HuH-7.5 (cell line): ENCODE measurements around the gene EFEMP1.
"Not testable (repeated sequence)": the region's sequence is repeated elsewhere in the genome, so short reads cannot be mapped to it uniquely, and the experiment has no call there.

ENCODE experiments used
- DNase-seq: peaks from one replicate; pipeline ENCODE4 v3.0.0; 2011; ENCODE audit warnings: low spot score

The EFEMP1 gene

DNA sequence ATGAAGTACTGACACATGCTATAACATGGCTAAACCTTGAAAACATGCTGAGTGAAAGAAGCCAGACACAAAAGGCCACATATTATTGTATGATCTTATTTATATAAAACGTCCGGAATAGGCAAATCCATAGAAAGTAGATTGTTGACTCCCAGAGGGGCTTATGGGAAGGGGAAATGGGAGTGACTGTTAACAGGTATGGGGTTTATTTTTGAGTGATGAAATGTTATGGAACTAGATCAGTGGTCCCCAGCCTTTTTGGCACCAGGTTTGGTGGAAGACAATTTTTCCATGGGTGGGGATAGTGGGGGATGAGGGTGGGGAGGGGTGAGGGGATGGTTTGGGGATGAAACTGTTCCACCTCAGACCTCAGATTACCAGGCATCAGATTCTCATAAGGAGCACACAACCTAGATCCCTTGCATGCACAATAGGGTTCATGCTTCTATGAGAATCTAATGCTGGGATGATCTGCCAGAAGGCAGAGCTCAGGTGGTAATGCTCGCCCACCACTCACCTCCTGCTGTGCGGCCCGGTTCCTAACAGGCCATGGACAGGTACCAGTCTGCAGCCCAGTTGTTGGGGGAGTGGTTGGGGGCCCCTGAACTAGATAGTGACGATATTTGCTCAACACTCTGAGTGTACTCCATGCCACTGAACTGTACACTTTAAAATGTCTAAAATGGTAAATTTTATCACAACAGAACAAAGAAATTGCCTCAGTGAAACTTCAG, 59.1 kb downstream of the EFEMP1 start:
- no peak for DNase-seq

DNA sequence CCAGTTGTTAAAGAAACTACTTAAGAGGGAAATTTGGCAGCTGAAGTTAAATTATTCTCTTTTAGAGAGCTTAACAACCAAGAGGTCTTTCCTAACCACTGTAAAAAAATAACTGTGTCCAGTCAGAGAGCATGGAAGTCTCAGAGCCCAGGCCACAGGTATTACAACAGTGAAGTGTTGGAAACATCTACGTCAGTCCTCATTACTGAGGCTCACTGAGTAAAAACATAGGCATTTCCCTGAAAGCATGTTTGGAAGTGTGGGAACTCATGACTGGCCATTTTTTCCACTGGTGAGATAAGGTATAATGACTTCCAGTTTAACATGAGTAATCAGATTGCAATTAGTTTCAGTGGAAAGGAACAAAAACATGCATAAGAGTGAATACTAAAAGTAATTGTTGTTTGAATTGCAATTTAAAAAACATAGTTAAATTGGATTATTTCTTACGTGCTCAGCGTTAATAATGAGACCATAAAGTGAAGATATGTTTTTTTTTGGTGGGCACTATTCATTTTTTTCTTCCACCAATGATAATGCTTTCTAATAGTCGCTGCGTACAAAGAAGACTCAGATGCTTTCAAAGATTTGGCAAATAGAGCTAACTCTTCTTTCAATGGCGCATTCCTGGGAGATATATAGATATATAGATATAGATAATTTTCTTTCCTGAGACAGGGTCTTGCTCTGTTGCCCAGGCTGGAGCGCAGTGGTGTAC, 60.8 kb downstream of the EFEMP1 start:
- no peak for DNase-seq

DNA sequence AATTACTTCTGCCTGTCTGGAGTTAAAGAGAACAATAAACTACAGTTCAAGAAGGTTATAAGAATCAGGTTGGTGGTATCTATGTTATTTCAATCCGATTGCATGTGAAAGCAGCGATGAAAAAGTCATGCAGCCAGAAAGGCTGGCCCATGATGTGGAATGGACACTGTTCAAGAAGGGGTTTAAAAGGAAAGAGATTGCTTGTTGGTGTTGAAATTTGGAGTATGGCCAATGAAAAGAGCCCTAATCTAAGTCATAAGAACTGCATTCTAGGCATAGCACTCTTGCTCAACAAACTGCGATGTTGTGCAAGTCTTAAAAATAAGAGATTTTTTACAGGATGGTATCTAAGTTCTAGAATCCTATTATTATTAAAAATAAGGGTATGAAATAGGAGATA, 61.3 kb downstream of the EFEMP1 start:
- DNase-seq = no peak

DNA sequence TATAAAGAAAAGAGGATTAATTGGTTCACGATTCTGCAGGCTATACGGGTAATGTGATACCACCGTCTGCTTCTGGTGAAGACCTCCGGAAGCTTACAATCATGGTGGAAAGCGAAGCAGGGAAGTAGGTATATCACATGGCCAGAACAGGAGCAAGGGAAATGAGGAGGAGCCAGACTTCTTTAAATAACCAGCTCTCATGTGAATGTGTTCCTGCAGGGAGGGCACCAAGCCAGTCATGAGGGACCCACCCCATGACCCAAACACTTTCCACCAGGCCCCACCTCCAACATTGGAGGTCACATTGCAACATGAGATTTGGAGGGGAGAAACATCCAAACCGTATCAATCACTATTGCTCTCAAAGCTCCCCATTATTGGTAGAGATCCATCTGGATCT, 61.8 kb downstream of the EFEMP1 start:
- no peak for DNase-seq

DNA sequence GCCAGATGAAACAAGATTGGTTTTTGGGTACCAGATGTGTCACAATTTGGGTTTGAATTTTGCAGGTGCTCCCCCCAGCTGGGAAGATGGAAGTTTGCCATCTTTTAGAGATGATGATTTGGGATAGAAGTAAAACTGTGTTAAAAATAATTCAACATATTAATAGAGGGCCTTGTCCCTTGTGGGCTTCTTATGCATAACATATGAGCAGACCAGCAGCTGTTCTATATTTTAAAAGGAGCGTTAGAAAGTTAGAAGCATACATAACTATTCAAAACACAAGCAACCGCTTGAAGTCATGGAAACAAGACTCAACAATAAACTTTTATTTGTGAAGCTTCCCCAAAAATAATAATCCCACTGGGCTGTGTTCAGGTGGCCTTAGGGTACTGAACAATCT, 62.8 kb downstream of the EFEMP1 start:
- DNase-seq = no peak

DNA sequence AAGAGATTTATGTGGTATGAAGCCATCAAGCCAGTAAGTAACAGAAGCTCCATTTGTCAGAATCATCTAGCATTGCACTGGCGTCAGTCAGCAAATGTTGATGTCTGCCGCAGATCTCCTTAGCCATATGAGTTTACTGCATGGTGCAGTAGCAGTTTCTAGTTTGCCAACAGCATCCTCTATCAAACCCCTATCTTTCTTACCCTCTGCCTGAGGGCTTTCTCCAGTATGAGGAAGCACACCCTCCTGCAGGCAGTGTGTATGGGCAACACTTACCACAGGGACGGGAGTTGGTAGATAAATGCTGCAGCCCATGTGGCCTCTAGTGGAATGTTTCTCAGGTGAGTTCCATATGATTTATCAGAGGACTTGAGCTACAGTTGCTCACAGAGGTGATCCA, 63.7 kb downstream of the EFEMP1 start:
- DNase-seq = no peak

DNA sequence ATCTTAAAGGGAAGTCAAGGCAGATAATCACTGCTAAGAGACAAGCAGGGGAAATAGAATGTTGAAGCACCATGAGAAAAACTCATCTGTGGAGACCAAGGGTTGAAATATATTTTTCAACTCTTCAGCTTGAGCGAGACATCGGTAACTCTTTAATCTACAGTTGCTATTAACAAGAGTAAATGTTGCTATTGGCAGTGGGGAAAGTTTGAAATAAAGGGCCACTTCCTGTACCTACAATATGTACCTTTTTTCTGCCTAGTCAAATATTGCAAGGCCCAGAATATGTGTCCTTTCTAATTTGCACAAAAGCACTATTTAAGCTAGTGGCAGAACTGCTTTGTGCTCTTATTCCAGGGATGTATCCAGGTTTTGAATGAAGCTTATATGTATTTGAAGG, 65.8 kb downstream of the EFEMP1 start:
- no peak for DNase-seq

DNA sequence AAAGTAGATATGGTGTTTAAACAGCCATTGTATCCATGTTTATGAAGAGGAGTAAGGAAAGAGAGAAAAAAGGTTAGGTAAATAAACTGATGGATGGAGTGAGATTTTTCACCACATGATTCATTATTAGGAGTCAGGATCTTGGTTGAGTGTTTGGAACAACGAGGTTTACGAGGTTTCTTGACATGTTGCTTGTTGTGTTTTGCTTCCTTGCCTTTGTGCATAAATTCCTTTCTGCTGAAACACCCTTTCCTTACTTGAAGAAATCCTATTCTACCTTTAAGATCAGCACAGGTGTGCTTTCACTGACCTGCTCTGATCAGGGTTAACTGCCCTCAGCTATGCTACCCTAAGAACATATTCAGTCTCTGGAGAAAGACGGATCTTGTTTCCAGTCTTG, 66.6 kb downstream of the EFEMP1 start:
- no peak for DNase-seq

DNA sequence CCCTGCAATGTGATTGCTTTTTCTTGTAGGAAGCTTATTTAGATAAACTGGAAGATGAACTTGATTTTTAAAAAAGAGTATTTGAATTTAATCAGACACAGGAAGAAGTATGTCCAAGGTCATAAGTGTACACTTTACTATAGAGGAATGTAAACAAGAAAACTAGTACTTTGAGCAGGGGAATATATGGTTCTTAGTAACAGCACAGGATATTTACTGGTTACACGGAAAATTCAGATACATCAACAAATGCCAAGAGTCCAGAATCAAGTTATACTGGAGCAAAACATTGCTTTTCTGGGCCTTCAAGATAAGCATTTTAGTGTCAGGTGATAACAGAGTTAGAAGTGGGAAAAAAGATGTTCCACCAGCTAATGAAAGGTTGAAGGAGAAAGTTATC, 75.5 kb downstream of the EFEMP1 start:
- DNase-seq = no peak

DNA sequence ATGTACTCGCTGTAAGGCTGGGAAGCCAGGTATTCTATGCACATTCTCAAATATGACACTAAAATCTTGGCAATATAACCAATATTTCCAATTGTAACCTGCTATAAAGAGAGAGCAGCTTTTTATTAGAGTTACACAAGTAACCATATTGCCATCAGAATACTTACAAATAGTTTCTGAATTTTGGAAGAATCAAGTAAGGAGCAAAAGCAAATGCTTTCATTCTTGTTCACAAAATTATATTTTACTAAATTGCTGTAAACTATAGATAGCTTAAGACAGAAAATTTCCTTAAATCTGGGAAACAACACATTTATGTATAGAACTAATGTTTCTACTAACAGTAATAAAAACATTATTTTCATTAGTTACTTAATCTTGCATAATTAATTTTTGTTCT, 77.2 kb downstream of the EFEMP1 start:
- DNase-seq = no peak

DNA sequence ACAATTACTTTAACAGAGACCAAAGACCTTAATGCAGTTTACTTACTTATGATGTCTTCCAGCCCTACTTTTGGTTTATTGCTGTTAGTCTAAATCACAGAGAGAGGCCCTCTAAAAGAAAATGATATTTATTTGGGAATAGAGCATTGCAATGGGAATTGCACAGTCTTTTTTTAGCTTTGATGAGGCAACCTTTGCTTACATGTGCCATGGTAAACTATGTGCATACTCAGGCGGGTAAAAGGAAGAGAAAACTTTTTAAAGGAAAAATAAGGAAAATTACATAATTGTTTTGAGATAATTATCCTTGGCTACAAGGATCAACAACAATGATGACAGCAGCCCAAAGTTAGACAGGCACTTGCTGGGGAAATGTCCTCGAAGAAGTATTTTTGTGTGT, 78.6 kb downstream of the EFEMP1 start:
- no peak for DNase-seq

DNA sequence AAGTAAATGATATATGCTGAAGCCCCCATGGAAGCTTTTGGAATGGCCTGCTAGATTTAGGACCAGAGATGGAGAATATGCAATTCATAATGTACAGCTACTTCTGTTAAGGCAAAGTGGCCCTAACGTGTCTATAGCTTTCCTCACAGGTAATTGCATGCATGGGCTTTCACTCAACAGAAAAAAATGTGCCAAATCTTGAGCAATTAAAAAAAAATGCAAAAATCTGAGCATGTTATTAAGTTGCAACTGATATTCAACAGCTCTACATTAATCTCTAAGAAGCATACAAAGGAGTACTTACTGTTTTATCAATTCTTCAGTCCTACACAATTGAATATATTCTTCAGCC, 79.6 kb downstream of the EFEMP1 start:
- DNase-seq = no peak

DNA sequence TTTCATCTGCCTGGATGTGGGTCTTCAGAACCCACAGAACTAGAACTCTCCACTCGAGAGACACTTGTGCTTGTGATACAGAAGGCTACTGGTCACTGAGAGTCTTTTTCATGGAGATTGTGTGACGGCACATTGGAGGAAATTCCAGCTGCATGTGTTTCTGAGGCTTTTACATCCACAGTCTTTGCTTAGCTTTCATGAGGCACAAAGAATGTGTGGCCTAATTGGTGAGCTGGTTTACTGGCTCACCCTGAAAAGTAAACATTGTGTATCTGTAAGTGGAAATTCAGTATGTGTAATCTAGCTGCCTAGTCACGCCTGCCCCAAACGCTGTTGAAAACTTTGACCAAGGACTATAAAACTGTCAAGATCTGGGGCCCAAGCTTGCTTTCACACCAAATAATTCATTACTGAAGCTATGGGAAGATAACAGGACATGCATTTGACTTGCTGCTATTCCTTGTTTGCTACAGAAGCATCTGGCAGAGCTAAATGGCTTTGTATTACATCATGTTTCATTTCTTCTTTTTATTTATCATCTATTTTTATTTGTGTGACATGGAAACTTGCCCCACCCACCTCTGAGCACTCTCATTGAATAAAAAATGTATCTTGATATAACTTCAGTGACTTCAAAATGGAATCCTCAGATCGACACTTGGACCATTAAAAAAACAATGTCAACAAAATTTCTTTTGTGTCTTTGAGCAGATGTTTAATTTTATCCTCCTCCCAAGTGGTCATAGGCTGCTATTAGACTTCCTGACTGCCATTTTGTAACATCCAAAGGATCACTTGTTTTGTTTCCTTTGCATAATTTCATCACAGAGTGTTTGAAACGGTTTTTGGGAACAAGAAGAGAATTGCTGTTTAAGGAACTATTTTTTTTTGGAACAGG, 80.2 kb downstream of the EFEMP1 start:
- no peak for DNase-seq

DNA sequence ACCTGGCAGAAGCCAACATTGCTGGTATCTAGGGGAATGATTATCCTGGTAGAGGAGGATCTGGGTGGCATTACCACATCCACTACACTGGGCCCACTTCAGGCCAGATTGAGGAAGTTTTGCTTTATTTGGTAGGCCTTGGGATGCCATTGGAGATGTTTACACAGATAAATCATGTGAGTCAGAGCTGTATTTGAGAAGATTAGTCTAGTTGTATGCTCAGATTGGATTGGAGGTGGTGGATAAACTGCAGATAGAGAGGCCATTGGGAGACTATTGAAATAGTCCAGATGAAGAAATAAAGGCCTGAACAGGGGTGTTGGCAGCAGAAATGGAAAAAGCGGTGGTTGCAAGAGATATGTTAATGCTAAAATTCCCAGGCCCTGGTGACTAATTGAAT, 81.5 kb downstream of the EFEMP1 start:
- DNase-seq = no peak

DNA sequence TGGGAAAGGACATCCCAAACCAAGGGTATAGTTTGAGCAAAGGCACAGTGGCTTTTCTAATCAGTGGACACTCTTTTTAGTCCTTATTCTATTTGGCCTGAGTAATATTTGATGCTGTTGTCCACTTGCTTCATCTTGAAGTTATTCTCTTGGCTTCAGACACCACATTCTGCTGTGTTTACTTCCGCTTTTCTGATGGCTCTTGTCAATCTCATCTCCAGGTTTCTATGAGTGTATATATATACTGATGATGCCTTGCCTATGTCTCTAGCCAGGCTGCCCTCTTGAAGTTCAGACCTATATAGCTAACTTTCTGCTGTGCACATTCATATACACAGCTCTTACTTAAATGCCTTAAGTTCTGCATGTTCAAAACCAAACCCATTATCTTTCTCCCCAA, 83.1 kb downstream of the EFEMP1 start:
- DNase-seq = no peak

DNA sequence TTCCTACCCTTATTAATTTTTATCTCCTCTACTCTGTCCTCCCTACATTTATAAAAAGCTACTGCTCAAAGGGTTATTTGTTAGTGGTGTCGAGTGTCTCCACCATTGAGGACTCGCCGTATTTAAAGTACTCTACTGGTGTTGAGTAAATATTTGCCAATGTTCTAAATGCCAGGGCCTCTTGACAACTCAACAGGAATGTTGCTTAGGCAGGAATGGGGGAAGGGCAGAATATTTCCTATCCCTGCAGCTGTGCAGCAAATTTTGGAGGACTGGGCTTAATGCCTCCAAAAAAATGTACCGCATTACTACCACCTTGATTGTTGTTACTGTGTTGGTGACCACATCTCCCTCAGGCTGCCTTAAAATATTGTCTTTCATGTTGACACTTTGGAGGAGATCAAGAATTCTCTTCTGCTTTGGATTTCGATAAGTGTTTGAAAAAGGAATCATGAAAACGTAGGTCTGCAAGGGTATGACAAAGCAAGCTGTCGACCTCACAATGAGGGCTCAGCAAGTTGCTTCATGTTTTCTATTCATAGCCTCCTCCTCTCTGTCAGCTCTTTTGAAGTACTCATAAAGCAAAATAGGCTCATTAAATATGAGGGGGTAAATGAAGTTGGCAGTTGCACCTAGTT, 84.3 kb downstream of the EFEMP1 start:
- DNase-seq = peak; percentile 28

DNA sequence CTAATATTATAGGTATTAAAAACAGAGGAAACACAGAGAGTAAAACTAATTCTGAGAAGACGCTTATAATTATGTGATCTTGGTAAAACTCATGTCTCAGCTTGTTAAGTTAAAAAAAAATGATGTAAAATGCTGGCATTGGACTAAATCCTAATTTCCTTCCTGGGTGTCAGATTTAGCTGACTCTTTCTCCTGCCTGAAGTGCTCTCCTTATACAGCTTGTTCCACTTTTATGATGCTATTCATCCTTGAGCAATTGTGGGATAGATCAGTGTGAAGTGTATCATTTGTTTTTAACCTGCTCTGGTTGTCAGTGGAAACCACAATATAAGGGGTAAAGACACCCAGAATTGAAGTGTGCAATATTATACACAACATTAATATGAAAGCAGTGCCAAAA, 84.9 kb downstream of the EFEMP1 start:
- no peak for DNase-seq

DNA sequence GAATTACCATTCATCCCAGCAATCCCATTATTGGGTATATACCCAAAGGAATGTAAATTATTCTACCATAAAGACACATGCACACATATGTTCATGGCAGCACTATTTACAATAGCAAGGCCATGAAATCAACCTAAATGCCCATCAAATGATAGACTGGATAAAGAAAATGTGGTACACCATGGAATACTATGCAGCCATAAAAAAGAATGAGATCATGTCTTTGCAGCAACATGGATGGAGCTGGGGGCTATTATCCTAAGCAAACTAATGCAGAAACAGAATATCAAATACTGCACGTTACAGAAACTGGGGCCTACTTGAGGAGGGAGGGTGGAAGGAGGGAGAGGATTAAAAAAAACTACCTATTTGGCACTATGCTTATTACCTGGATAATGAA, 85.5 kb downstream of the EFEMP1 start:
- not testable (repeated sequence) for DNase-seq

DNA sequence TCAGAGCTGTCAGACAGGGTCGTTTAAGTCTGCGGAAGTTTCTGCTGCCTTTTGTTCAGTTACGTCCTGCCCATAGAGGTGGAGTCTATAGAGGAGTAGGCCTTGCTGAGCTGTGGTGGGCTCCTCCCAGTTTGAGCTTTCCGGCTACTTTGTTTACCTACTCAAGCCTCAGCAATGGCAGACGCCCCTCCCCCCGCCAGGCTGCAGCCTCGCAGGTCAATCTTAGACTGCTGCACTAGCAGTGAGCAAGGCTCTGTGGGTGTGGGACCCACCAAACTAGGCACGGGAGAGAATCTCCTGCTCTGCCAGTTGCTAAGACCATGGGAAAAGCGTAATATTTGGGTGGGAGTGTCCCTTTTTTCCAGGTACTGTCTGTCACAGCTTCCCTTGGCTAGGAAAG, 86.5 kb downstream of the EFEMP1 start:
- DNase-seq = no peak

DNA sequence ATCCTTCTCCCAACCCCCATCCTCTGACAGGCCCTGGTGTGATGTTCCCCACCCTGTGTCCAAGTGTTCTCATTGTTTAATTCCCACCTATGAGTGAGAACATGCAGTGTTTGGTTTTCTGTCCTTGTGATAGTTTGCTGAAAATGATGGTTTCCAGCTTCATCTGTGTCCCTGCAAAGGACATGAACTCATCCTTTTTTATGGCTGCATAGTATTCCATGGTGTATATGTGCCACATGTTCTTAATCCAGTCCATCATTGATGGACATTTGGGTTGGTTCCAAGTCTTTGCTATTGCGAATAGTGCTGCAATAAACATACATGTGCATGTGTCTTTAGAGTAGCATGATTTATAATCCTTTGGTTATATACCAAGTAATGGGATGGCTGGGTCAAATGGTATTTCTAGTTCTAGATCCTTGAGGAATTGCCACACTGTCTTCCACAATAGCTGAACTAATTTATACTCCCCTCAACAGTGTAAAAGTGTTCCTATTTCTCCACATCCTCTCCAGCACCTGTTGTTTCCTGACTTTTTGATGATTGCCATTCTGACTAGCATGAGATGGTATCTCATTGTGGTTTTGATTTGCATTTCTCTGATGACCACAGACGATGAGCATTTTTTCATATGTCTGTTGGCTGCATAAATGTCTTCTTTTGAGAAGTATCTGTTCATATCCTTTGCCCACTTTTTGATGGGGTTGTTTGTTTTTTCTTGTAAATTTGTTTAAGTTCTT, 91.7 kb downstream of the EFEMP1 start:
- not testable (repeated sequence) for DNase-seq

DNA sequence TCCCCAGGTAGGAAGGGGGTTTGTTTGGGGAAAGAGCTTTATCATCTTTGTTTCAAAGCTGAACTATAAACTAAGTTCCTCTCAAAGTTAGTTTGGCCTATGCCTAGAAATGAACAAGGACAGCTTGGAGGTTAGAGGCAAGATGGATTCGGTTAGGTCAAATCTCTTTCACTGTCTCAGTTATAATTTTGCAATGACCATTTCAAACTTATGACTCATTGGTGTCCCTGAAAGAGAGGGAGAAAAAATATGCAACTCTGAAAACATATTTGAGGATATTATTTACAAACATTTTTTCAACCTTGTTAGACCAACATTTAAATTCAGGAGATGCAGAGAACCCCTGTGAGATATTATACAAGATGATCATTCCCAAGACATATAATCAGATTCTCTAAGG, 95.7 kb downstream of the EFEMP1 start:
- DNase-seq = no peak

DNA sequence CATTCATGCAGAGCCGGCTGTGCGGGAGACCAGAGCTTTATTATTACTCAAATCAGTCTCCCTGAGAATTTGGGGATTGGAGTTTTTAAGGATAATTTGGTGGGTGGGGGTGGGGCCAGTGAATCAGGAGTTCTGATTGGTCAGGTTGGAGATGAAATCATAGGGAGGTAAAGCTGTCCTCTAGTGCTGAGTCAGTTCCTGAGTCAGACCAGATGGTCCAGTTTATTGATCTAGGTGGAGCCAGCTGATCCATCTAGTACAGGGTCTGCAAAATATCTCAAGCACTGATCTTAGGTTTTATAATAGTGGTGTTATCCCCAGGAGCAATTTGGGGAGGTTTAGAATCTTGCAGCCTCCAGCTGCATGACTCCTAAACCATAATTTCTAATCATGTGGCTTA, 96.2 kb downstream of the EFEMP1 start:
- not testable (repeated sequence) for DNase-seq
